ENCODE measurements around the gene RNF213. TPM values are rescaled to one million over a fixed set of nuclear protein-coding genes. Genes with fewer than 3 reads are reported as not detected.

RNF213 gene
- total and polyA plus RNA-seq, 2 of the 8 experiments (the other 6 are each of a cell fraction or from before 2014, with no cell fraction given): 33.8 to 62.8 TPM

- TF ChIP-seq MAFK (IDR thresholded peaks at IDR 0.05; ENCODE audit: low read depth, low read length) (no peak), FOSL1 (IDR thresholded peaks at IDR 0.05; ENCODE audit: insufficient read depth, low read depth, low read length) (no peak)
These were observed 98.2 kb downstream of the RNF213 start (continued) for GRCh38 chr17:80358861-80359260.

Measured in H1 (cell line).